Measurements from ENCODE around the gene CRIP2.
A peak's percentile ranks its signal among the peaks of the same experiment; 100 is the strongest.

The CRIP2 gene, protein sequence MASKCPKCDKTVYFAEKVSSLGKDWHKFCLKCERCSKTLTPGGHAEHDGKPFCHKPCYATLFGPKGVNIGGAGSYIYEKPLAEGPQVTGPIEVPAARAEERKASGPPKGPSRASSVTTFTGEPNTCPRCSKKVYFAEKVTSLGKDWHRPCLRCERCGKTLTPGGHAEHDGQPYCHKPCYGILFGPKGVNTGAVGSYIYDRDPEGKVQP

DNA sequence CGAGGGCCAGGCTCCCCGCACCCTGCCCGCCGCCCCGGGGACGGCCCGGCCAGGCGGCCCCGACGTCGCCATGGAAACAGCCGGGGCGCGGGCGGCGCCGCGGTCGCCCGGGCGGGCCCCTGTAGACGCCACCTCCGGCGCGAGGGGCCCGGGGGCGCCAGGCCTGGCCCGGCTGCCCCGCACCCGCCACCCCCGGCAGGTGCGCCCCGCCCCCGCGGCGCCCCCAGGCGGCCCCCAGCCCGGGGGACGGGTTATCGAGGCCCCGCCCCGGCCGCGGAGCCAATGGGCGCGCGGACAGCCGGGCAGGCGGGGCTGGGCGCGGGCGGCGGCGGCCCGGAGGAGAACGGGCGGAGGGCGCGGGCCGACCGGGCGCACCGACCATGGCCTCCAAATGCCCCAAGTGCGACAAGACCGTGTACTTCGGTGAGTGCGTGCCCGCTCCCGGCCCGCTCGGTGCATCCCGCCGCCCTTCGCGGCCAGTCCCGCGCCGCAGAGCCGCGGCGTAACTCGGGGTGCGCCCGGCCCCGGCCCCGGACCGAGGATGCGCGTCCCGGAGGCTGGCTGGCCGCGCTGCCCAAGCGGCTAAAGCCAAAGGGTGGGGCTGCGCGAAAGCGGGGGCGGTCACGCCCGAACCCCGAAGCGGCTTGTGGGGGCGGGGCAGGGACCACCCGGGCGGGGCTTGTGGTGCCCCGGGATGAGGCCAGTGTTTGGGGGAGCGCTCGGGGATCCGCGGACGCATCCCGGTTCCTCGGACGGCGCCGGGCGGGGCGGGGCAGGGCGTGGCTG is at the start of gene CRIP2:
Gene CRIP2, plus strand, starts transcription at position 339 of the 786 bp plus-strand sequence. Its CDS starts 42 bp downstream, at position 381.
- DNase-seq, result peak; percentile 63

DNA sequence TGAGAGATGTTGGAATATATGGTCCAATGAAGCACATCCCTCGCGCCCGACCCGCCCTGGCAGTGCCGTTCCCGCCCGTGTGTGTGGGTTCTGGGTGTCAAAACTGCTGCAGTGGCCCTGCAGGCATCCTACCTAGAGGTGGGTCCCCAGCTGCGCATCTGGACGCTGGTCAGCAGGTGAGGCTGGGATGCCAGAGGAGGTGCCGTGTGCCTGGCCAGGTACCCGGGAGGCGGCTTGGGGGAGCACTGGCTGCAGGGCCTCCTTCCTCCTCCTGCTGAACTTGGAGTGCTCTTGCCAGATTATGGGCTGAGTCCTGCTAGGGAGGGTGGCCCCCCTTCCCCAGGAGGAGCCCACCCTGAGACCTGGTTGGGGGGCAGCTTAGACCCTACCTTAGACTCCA is 49.8 kb upstream of the CRIP2 start:
- DNase-seq, result no peak

DNA sequence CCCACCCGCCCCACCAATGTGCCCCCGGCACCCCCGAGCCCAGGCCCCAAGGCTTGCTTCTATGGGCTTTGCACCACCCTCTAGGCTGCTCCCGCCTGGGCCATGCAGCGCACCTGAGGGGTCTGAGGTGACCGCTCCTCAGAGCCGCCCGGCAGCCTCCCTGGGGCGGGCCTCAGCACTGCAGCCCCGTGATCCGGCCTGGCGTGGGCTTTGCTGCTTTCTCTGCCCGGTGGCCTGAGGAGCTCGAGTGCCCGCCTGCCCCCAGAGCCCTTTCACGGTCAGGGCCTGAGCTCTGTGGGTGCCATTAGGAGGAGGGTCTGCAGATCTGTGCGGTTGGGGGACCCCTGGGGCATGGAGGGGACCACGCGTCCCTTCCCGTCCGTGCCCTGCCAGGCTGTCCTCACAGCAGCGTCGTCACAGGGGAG is 48.8 kb upstream of the CRIP2 start:
- no peak for DNase-seq

DNA sequence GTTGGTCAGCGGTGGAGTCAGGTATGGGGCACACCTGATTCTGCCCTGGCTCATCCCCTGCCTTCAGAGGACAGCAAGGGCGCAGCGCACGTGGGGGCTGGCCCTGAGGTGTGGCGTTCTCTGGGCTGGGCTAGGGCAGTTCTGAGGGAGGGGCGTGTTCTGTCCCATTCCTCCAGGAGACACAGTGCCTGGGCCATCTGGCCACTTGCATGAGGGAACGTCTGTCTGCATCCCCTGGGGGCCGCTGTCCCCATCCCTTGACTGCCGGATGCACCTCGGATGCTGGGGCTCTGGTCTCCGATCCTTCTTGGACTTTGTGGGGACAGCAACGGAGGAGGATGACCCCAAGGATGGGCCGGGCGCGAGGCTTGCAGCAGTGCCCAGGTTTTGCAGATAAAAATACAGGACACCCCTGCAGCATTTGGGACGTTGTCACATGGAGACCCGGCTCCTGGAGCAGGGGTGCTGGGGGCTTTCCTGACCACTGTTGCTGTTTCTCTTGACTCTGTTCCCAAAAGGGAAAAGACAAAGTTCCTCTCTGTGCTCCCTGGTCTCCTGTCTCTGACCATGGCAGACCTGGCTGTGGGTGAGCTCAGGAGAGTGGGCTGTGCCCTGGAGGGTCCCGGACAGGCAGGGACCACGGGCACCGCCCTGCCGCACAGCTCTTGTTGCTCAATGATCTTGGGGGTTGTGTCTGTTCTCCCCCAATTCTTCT is 48.0 kb upstream of the CRIP2 start:
- DNase-seq, result no peak

GRCh38 chr14:105427412-105427811 is 47.2 kb upstream of the CRIP2 start:
- no peak for DNase-seq

DNA sequence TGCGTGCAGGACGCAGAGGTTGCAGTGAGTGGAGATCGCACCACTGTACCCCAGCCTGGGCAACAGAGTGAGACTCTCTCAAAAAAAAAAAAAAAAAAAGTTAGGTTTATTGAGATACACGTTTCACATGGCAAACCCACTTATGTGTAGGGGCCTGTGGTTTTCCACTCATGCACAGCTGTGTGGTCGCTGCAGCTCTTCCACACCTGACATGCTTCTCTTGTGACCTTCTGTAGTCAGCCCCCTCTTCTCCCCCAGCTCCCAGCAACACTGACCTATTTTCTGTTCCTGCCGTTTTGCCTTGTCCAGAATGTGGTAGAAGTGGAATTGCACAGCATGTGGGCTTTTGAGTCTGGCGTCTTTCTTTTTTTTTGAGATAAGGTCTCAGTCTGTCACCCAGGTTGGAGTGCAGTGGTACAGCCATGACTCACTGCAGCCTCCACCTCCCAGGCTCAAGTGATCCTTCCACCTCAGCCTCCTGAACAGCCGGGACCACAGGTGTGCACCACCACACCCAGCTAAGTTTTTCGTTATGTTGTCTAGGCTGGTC is 46.6 kb upstream of the CRIP2 start:
- no peak for DNase-seq

DNA sequence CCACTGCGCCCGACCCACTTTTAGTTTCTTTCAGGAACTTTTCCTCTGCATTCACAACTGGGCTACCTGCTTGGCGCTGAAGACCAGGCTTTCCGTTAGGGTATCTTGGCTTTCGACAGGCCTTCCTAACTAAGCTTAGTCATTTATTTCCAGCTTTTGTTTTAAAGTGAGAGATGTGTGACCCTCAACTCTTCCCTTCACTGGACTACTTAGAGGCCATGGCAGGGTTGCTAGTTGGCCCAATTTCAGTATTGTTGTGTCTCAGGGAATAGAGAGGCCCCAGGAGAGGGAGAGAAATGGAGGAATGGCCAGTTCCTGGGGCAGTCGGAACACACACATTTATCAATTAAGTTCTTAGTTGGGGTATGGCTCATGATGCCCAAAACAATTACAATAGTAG is 44.6 kb upstream of the CRIP2 start:
- DNase-seq, result no peak

DNA sequence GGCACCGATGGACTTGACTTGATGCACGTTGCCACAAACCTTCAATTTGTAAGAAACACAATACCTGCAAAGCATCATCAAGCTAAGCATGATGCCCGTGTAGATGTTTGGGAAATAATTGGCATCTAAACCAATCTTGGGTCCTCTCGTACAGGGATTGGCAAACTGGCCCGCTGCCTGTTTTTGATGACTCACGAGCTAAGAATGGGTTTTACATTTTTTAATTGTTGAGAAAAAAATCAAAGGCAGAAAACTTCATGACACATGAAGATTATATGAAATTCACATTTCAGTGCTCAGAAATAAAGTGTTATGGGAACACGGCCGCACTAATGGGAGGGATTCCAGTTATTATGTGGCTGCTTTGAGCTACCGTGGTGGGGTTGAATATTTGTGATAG is 44.1 kb upstream of the CRIP2 start:
- DNase-seq, result no peak

DNA sequence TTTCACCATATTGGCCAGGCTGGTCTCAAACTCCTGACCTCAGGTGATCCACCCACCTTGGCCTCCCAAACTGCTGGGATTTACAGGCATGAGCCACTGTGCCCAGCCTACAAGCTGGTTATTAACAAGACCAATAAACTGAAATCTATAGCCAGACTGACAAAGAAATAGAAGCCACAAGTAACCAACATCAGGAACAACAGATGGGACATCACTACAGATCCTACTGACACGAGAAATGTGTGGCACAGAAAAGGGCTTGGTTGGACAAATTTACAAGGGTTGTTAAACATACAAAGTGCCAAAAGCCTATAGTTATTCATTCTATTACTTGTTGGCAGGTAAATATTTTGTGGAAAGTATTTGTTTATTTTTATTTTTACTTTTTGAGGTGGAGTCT is 43.4 kb upstream of the CRIP2 start:
- DNase-seq, result no peak

DNA sequence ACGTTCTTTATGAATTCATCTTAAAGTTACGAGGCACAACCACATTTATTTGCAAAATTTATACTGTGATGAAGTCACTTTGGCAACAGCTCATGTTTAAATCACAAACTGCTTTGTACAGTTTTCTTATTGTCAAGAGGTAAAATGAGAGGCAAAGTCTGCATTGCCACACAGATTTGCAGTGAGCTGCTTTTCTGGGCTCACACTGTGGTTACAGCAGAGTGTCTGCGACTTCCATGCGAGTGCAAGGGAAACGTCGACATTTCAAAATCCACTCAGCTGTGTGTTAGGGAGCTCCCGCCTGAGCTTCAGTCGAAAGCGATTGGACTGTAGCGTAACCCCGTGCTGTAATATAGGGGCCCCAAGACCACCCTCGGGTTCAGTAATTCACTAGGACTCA is 42.0 kb upstream of the CRIP2 start:
- no peak for DNase-seq

DNA sequence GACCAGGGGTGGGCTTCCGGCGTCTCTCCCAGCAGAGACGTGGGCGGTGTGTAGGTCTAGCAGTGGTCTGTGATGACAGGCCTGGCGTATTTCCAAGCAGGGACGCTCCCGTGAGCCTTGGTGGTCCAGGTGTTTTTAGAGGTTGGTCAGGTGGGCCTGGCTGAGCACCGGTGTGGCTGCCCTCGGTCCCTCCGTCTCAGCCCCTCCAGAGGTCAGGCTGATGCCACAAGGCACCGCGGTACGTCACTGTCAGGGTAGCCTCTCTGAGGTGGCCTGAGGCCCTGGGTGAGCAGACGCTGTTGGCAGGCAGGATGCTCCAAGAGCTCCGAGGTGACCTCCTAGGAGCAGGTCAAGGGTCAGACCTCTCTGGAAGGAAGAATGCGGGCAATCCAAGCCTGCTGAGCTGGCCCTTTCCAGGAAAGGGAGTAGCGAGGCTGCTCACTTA is 41.4 kb upstream of the CRIP2 start:
- no peak for DNase-seq

GRCh38 chr14:105436402-105436801 is 38.2 kb upstream of the CRIP2 start:
- DNase-seq, result no peak

DNA sequence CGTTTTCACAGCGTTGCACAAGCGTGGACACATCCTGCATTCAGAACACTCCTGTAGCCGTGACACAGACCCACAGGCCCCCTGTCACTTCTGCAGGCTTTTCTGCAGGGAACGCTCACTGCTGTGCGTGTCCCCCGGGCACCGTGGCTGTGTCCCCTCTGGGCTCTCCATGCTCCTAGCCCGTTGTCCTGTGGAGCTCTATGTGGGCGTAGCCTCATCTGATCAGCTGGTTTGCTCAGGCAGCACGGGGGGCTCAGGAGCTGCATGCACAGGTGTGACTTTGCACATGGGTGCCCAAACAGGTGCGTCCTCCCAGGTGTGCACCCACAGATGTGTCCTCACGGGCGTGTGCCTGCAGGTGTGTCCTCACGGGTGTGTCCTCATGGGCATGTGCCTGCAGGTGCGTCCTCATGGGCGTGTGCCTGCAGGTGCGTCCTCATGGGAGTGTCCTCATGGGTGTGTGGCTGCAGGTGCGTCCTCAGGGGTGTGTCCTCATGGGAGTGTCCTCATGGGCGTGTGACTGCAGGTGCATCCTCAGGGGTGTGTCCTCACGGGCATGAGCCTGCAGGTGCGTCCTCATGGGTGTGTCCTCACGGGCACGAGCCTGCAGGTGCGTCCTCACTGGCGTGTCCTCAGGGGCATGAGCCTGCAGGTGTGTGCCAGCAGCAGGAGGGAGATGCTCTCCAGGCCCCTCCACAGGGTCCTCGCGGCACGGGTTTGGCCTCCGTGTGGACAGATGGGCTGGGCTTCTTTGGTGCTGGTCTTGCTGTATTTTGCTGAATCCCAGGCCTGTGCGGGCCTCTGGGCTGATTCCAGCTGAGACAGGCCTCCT is 37.5 kb upstream of the CRIP2 start:
- DNase-seq, result no peak

GRCh38 chr14:105437723-105438500 is 36.7 kb upstream of the CRIP2 start:
- no peak for DNase-seq

GRCh38 chr14:105439179-105439578 is 35.4 kb upstream of the CRIP2 start:
- DNase-seq, result no peak

GRCh38 chr14:105439710-105440553 is 34.7 kb upstream of the CRIP2 start:
- DNase-seq, result no peak

DNA sequence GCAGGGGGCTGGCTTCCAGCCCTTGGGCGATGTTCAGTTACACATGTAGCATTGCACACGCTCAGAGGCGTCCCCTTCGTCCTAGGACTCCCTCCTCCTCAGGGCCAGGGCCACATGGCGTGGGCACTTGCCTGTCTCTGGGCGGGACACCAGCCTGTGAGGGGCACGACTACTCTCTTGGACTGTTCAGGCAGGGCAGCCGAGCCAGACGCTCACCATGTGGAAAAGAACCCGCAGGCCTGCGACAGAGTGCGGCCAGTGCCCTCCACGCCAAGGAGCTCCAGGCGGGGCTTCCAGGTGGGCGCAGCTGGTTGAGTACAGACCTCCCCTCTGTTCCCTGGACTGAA is 34.1 kb upstream of the CRIP2 start:
- no peak for DNase-seq

DNA sequence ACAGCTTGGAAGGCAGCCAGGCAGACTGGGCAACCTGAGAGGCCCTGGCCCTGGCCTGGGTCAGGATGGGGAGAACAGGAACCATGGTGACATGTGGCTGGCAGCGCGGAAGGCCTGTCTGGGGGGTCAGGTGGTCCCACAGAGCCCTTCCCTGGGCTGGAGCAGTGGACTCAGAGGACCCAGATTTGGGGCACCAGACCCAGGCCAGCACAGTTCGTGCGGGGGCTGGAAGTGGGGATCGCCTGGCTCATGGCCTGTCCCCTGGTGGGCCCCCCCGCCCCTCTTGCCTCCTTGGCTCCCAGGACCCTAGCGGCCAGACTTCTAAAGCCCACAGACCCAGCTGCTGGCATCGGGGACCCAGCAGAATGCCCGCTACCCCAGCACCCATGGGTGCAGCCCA is 33.6 kb upstream of the CRIP2 start:
- DNase-seq, result no peak

DNA sequence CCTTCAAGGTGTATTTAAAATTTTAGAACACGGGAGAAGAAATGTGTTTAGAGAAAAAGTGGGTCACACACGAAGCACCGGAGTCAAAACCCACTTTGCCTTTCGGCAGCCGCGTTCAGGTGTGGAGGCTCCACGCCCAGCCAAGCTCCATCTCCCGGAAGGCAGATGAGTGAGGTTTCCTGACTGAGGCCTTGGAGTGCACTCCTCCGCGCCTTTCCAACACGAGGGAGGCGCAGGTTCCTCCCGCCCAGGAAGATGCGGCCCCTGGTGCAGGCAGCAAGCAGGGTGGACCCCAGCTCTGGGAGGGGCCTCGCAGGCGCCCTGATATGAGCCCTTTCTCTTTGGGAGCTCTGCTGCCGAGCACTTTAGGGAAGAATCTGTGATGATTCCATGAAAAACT is 32.5 kb upstream of the CRIP2 start:
- no peak for DNase-seq

GRCh38 chr14:105442834-105443233 is 31.8 kb upstream of the CRIP2 start:
- DNase-seq, result no peak

GRCh38 chr14:105444859-105445258 is 29.8 kb upstream of the CRIP2 start:
- DNase-seq, result no peak
